Endothelial cell of umbilical vein (primary cell): ENCODE results near the gene ASAH2. TPM values are rescaled to one million over a fixed set of nuclear protein-coding genes. Genes with fewer than 3 reads are reported as not detected.

Source experiments
- BruUV-seq: library from RNA; stranded (reverse); fragments of 400-500 nt; replicated peaks from 2 replicates; lab custom pipeline; 2021; lab: Mats Ljungman, UMichigan
- CTCF ChIA-PET: fragments of 300-600, 350-600 bp; sonication (Branson Sonifier 250); formaldehyde crosslinking; loops from one replicate; lab custom pipeline; 2021; ENCODE audit warnings: antibody characterized with exemption, inconsistent platforms; lab: Charles Lee
- POLR2A ChIA-PET: fragments of 300-600, 350-600 bp; sonication (Branson Sonifier 250); formaldehyde crosslinking; loops from one replicate; lab custom pipeline; 2021; ENCODE audit warnings: antibody characterized with exemption, inconsistent platforms; lab: Charles Lee
- DNase-seq: peaks from one replicate; pipeline ENCODE4 v3.0.0-alpha.2; 2011; ENCODE audit warnings: low read depth, low spot score
- FAIRE-seq: peaks from 2 replicates; lab custom pipeline; 2011; peaks lifted over from hg19 to GRCh38; lab: Jason Lieb, UNC
- H2AFZ ChIP-seq: 2 replicates; pipeline ENCODE4 v1.6.0; 2012; ENCODE audit warnings: low read depth, low read length, control low read depth, inconsistent platforms
- H3K27ac ChIP-seq: 2 replicates; pipeline ENCODE4 v1.5.1; 2011; ENCODE audit warnings: low read depth, mild to moderate bottlenecking, control low read depth, low read length, moderate library complexity; ENCODE audit not compliant: insufficient read depth
- H3K27me3 ChIP-seq, 2 experiments: 2 replicates each; pipeline versions ENCODE4 v1.6.0 to v1.6.1; 2011; ENCODE audit warnings: low read length in 2 of 2, mixed read lengths in 1 of 2; ENCODE audit not compliant: control insufficient read depth in 2 of 2, insufficient read depth in 2 of 2
- H3K36me3 ChIP-seq, 2 experiments: 2 replicates in 1 of 2; 3 replicates in 1 of 2; pipeline ENCODE4 v1.5.1; 2011; ENCODE audit warnings: low read length in 2 of 2, mild to moderate bottlenecking in 1 of 2, moderate library complexity in 1 of 2; ENCODE audit not compliant: control insufficient read depth in 2 of 2, insufficient read depth in 2 of 2; ENCODE audit errors: extremely low read depth in 1 of 2
- H3K4me1 ChIP-seq: 3 replicates; pipeline ENCODE4 v1.5.1; 2011; ENCODE audit warnings: mild to moderate bottlenecking, low read length; ENCODE audit not compliant: control insufficient read depth, insufficient read depth; ENCODE audit errors: extremely low read depth
- H3K4me2 ChIP-seq: 2 replicates; pipeline ENCODE4 v1.6.1; 2011; ENCODE audit warnings: low read length, control low read depth, mixed read lengths; ENCODE audit not compliant: insufficient read depth
- H3K4me3 ChIP-seq, 3 experiments: fragments of 200-600 bp in 1 of 3; sonication (generic), shearing (Covaris generic) in 1 of 3; replicated peaks in 1 of 3; 2 replicates each; pipeline ENCODE4 v1.5.1; 2011 to 2016; ENCODE audit warnings: control low read depth in 3 of 3, low read length in 3 of 3, mild to moderate bottlenecking in 2 of 3, inconsistent platforms in 1 of 3, low read depth in 1 of 3, moderate library complexity in 1 of 3; ENCODE audit not compliant: insufficient read depth in 1 of 3
- H3K79me2 ChIP-seq: 2 replicates; pipeline ENCODE4 v1.6.0; 2012; ENCODE audit warnings: low read length, inconsistent platforms; ENCODE audit not compliant: control insufficient read depth, insufficient read depth
- H3K9ac ChIP-seq: replicated peaks from 2 replicates; pipeline ENCODE3; 2011; ENCODE audit warnings: low read length, control low read depth; ENCODE audit not compliant: insufficient read depth; ENCODE audit errors: extremely low read depth
- H3K9me1 ChIP-seq: replicated peaks from 3 replicates; pipeline ENCODE4 v1.6.0; 2011; ENCODE audit warnings: mild to moderate bottlenecking, low read length; ENCODE audit not compliant: control insufficient read depth, insufficient read depth; ENCODE audit errors: extremely low read depth
- H3K9me3 ChIP-seq: replicated peaks from 2 replicates; pipeline ENCODE4 v1.5.1; 2012; ENCODE audit warnings: low read length, inconsistent platforms; ENCODE audit not compliant: control insufficient read depth, insufficient read depth
- H4K20me1 ChIP-seq: replicated peaks from 2 replicates; pipeline ENCODE3; 2011; ENCODE audit warnings: mild to moderate bottlenecking, low read length; ENCODE audit not compliant: control insufficient read depth, insufficient read depth; ENCODE audit errors: extremely low read depth
- CTCF ChIP-seq, 2 donors: IDR thresholded peaks; 1 replicate in 1 of 2; 2 replicates in 1 of 2; pipeline ENCODE4 v1.5.1; 2011; ENCODE audit warnings: low read length in 2 of 2, mild to moderate bottlenecking in 2 of 2, moderate library complexity in 2 of 2, control low read depth in 1 of 2, inconsistent platforms in 1 of 2, low read depth in 1 of 2; ENCODE audit not compliant: insufficient read depth in 1 of 2; ENCODE audit errors: extremely low read depth in 1 of 2
- EZH2 ChIP-seq: IDR thresholded peaks from 2 replicates; pipeline ENCODE4 v1.6.1; 2012; ENCODE audit warnings: borderline replicate concordance, low read depth, mild to moderate bottlenecking, moderate library complexity, low read length, inconsistent platforms; ENCODE audit not compliant: severe bottlenecking
- FOS ChIP-seq: IDR thresholded peaks from 2 replicates; pipeline ENCODE4 v1.6.1; 2011; ENCODE audit warnings: mild to moderate bottlenecking, low read length, moderate library complexity, borderline replicate concordance; ENCODE audit not compliant: insufficient read depth
- GATA2 ChIP-seq: IDR thresholded peaks from 2 replicates; pipeline ENCODE4 v1.7.0; 2011; ENCODE audit warnings: low read depth, mild to moderate bottlenecking, moderate library complexity, mixed read lengths, low read length; ENCODE audit not compliant: insufficient read length, insufficient read depth
- JUN ChIP-seq: IDR thresholded peaks from 2 replicates; pipeline ENCODE4 v1.6.1; 2011; ENCODE audit warnings: borderline replicate concordance, low read depth; ENCODE audit not compliant: insufficient read length, insufficient read depth
- MAX ChIP-seq: IDR thresholded peaks from 2 replicates; pipeline ENCODE4 v1.6.1; 2011; ENCODE audit not compliant: insufficient read depth, insufficient read length
- MYC ChIP-seq: IDR thresholded peaks from one replicate; pipeline ENCODE4 v1.6.1; 2011; ENCODE audit warnings: mild to moderate bottlenecking, low read depth, low read length
- POLR2A ChIP-seq: IDR thresholded peaks from 2 replicates; pipeline ENCODE4 v1.6.1; 2012; ENCODE audit warnings: low read depth, mild to moderate bottlenecking, control low read depth, low read length
- POLR2AphosphoS5 ChIP-seq: IDR thresholded peaks from 2 replicates; pipeline ENCODE4 v1.6.1; 2012; ENCODE audit warnings: low read depth, mild to moderate bottlenecking, control low read depth, low read length, moderate library complexity; ENCODE audit not compliant: insufficient read depth
- dilution Hi-C: fragments of 300-500 bp; cut with MboI; formaldehyde crosslinking; loops from one replicate; pipeline ENCODE4 v1.15.0; 2019; ENCODE audit warnings: low sequenced_read_pairs; ENCODE audit not compliant: extremely low pct_ligation_motif_present
- intact Hi-C: fragments of 100-400 bp; cut with micrococcal nuclease; formaldehyde crosslinking; loops from one replicate; pipeline ENCODE4 v1.10.0; 2022
- polyA plus RNA-seq, 4 experiments: library from polyadenylated mRNA; depleted of rRNA in 3 of 4; stranded (reverse) in 3 of 4; unstranded in 1 of 4; fragments of >200 nt; gene quantifications; 2 replicates each; pipeline versions ENCODE4 v1.2.1 to v1.2.3, GENCODE V29; 2011 to 2012; ENCODE audit warnings: missing spikeins in 1 of 4
- total RNA-seq: library from RNA; stranded (reverse); gene quantifications from 2 replicates; pipeline ENCODE4 v1.2.3, GENCODE V29; 2021

Gene ASAH2
- total and polyA plus RNA-seq, 2 donors (not counting 3 experiments of a cell fraction or from before 2014, with no cell fraction given) = 0.23 to 1.1 TPM

GRCh38 chr10:50286517-50286916, 35.2 kb upstream of the ASAH2 start:
- Histone ChIP-seq H3K4me3 (no peak overlapping the region), H3K9ac (no peak overlapping the region), H3K4me2 (no peak overlapping the region), H3K4me1 (no peaks in the 10 kb centered on the region), H3K79me2 (no peaks in the 10 kb centered on the region), H3K9me1 (no peaks in the 10 kb centered on the region), H2AFZ (no peak overlapping the region), H3K9me3 (no peaks in the 10 kb centered on the region), H3K36me3 (no peaks in the 10 kb centered on the region), H4K20me1 (no peaks in the 10 kb centered on the region), H3K27ac (no peak overlapping the region), H3K27me3 (peaks cover 16 to 19% of the 10 kb centered on the region in 2 experiments)
- POLR2A ChIA-PET = no interaction called here
- FAIRE-seq (no peak), DNase-seq (no peak)
- no TSS peak for BruUV-seq
- TF ChIP-seq POLR2A (no peak), MYC (no peak), MAX (no peak), JUN (no peak), FOS (no peak)
- dilution Hi-C loops (no loop called here), intact Hi-C loops (no loop called here)
- CTCF ChIA-PET = no interaction called here

- Histone ChIP-seq H4K20me1 (no peaks in the 10 kb centered on the region), H3K4me1 (no peaks in the 10 kb centered on the region), H3K79me2 (no peaks in the 10 kb centered on the region), H3K9me3 (no peaks in the 10 kb centered on the region), H3K36me3 (no peaks in the 10 kb centered on the region), H2AFZ (no peak overlapping the region), H3K9ac (no peak overlapping the region), H3K4me3 (no peak overlapping the region), H3K9me1 (no peaks in the 10 kb centered on the region), H3K27me3 (peaks cover 10 to 20% of the 10 kb centered on the region in 2 experiments), H3K4me2 (no peak overlapping the region), H3K27ac (no peak overlapping the region)
- no peak for FAIRE-seq
- intact Hi-C loops = no loop called here
- no peak for DNase-seq
- no TSS peak for BruUV-seq
- TF ChIP-seq MAX (no peak), MYC (no peak), JUN (no peak), EZH2 (no peak), POLR2A (no peak), POLR2AphosphoS5 (no peak), GATA2 (no peak), CTCF (IDR thresholded peaks at IDR 0.05; ENCODE audit: extremely low read depth in 1 of 2, insufficient read depth in 1 of 2, low read depth in 1 of 2, low read length in 2 of 2) (no peak), FOS (no peak)
- dilution Hi-C loops = no loop called here
- POLR2A ChIA-PET = no interaction called here
- CTCF ChIA-PET = no interaction called here
These were observed 30.7 kb upstream of the ASAH2 start for GRCh38 chr10:50281967-50282522.
